Stimulated activated naive CD8-positive, alpha-beta T cell treated with anti-CD3 and anti-CD28 coated beads, Interleukin-15, amount 100 ng/mL, for 72 hours (primary cell): ENCODE results near the gene CYP46A1.

Experiments
- ATAC-seq: fragments of 150-1000 bp; cut with Tn5 transposase; 2 replicates; pipeline ENCODE4 v1.10.0; 2021; ENCODE audit warnings: mild to moderate bottlenecking, moderate library complexity
- DNase-seq, 2 donors: peaks; one replicate each; pipeline ENCODE4 v3.0.0; 2021 to 2022
- H3K27ac Mint-ChIP-seq, 2 donors: one replicate each; pipeline ENCODE4 v1.8.0; 2022; ENCODE audit warnings: mild to moderate bottlenecking in 2 of 2, mixed read lengths in 2 of 2, moderate library complexity in 2 of 2
- H3K27me3 Mint-ChIP-seq: one replicate; pipeline ENCODE4 v1.8.0; 2022; ENCODE audit warnings: mixed read lengths
- H3K4me1 Mint-ChIP-seq: one replicate; pipeline ENCODE4 v1.8.0; 2022; ENCODE audit warnings: mild to moderate bottlenecking, mixed read lengths
- H3K4me3 Mint-ChIP-seq, 2 donors: one replicate each; pipeline ENCODE4 v1.8.0; 2022; ENCODE audit warnings: mild to moderate bottlenecking in 2 of 2, mixed read lengths in 2 of 2, moderate library complexity in 1 of 2
- H3K9me3 Mint-ChIP-seq, 2 donors: one replicate each; pipeline ENCODE4 v1.8.0; 2022; ENCODE audit warnings: mixed read lengths in 2 of 2

Gene CYP46A1

GRCh38 chr14:99721792-99722516 lies 37.9 kb downstream of the CYP46A1 start:
- H3K27me3 Mint-ChIP-seq, result peaks cover 39% of the 10 kb centered on the region
- DNase-seq (no peak), ATAC-seq (no peak)
- no peaks in the 10 kb centered on the region for H3K4me1 Mint-ChIP-seq
- no peaks in the 10 kb centered on the region for H3K9me3 Mint-ChIP-seq
- no peak overlapping the region for H3K4me3 Mint-ChIP-seq
- no peak overlapping the region for H3K27ac Mint-ChIP-seq

GRCh38 chr14:99722741-99723140 lies 38.6 kb downstream of the CYP46A1 start:
- Mint-ChIP-seq H3K9me3 (no peaks in the 10 kb centered on the region), H3K27me3 (peaks cover 44% of the 10 kb centered on the region), H3K4me3 (no peak overlapping the region), H3K27ac (no peak overlapping the region), H3K4me1 (no peaks in the 10 kb centered on the region)
- ATAC-seq (no peak), DNase-seq (no peak)

- Mint-ChIP-seq H3K4me1 (no peaks in the 10 kb centered on the region), H3K4me3 (no peak overlapping the region), H3K27ac (peak overlapping the region in 1 of 2 donors; percentile 72), H3K27me3 (peaks cover 51% of the 10 kb centered on the region), H3K9me3 (no peaks in the 10 kb centered on the region)
- ATAC-seq (no peak), DNase-seq (no peak)
Measured at GRCh38 chr14:99724196-99724891, 40.2 kb downstream of the CYP46A1 start.

DNA sequence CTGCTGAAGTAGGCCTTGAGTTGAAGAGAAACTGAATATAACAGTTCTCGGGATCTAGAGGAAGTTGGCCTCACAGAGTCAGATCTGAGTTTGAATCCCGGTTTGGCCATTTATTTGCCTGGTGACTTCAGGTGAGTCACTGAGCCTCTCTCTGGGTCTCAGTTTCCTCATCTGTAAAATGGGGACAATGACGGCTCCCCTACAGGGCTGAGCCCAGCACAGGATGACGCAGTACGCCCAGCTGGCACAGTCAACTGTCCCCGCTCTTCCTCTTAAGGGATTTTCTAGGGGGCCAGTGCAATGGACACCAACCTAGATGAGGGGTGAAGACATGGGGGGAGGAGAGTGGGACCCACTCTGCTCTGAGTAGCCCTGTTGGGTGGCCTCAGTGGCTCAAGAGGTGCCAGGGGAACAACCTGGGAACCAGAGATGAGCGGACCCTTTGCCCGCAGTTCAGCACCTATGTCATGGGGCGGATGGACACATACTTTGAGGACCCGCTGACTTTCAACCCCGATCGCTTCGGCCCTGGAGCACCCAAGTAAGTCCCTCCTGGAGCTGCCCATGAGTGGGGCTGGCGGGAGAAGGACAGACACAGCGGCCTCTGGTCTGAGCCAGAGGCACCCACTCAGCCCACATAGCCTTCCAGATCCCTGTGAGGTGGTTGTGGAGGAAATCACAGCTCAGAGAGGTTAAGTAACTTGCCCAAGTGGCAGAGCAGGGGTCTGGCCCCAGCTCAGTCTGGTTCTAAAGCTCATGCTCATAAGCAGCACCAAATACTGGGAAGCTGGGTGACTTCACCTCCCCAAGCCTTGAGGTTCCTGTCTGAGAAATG lies 41.1 kb downstream of the CYP46A1 start:
- ATAC-seq (no peak), DNase-seq (no peak)
- Mint-ChIP-seq H3K27ac (no peak overlapping the region), H3K9me3 (no peaks in the 10 kb centered on the region), H3K4me1 (no peaks in the 10 kb centered on the region), H3K4me3 (no peak overlapping the region), H3K27me3 (peaks cover 57% of the 10 kb centered on the region)

DNA sequence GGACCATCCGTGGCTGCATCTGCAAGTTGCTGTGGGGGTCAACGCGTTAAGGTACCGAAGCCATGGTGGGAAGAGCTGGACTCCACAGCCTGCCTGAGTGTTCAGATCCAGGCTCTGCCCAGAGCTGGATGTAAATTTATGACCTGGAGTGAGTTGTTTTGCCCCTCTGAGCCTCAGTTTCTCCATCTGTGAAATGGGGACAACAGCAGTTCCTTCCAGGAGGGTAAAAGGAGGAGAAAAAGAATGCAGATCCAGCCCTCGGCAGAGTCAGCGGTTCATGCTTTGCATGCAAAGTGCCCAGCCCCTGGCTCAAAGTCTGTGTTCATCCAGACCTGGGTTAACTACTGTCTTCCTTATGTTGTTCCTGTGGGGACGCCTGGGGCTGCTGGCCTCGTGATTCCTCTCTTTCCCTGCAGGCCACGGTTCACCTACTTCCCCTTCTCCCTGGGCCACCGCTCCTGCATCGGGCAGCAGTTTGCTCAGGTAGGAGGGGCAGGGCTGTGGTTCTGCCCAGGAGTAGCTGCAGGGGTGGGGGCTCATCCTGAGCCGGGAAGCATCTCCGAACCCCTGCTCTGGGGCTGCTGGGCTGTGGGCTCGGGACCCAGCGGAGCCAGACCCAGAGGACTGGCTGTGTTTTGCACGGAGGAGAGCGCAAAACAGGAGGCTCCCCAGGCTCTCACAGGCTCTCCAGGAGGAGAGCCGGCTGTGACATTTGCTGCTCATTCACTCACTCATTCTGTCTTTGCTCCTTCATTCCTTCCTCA lies 41.9 kb downstream of the CYP46A1 start:
- Mint-ChIP-seq H3K27ac (peak overlapping the region in 1 of 2 donors; percentile 76), H3K4me3 (no peak overlapping the region), H3K9me3 (no peaks in the 10 kb centered on the region), H3K27me3 (peaks cover 62% of the 10 kb centered on the region), H3K4me1 (no peaks in the 10 kb centered on the region)
- ATAC-seq (no peak), DNase-seq (no peak)

GRCh38 chr14:99726538-99727095 lies 42.5 kb downstream of the CYP46A1 start:
- no peaks in the 10 kb centered on the region for H3K9me3 Mint-ChIP-seq
- no peak overlapping the region for H3K27ac Mint-ChIP-seq
- H3K4me1 Mint-ChIP-seq, result no peaks in the 10 kb centered on the region
- no peak for DNase-seq
- H3K27me3 Mint-ChIP-seq, result peaks cover 67% of the 10 kb centered on the region
- no peak overlapping the region for H3K4me3 Mint-ChIP-seq
- ATAC-seq, result peak; percentile 22

DNA sequence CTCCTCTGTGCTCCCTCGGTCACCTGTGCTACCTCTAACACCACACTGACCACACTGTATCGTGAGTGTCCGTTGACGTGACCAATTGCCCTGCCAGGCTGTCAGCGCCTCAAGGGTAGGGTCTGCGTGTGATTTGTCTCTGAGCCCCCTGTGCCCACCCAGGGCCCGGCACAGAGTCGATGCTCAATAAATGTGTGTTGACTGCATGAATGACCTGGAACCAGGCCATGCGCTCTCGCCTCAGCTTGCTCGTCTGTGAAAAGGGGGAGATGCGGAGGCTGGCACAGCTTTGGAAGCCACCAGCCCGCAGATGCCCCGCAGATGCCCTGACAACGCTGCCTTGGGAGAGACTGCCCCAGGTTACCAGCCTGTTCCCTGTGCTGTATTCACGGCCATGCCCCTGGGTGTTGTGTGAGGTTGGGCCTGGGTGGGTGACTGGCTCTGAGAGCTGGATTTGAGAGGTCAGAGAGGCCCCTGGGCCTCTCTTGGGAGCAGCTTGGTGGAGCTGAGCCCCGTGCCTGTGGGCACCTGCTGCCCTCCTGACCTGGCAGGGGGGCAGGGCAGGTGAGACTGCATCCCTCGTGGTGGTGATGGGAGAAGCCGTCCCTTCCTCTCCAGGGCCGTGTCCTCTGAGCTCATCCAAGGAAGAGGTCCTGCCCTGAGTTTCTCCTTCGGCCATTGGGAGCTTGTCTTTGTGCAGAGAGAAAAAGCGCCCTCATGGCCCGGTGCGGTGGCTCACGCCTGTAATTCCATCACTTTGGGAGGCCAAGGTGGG lies 43.2 kb downstream of the CYP46A1 start:
- H3K27me3 Mint-ChIP-seq, result peaks cover 69% of the 10 kb centered on the region
- H3K9me3 Mint-ChIP-seq, result no peaks in the 10 kb centered on the region
- no peak for ATAC-seq
- DNase-seq, result no peak
- H3K4me1 Mint-ChIP-seq, result no peaks in the 10 kb centered on the region
- H3K27ac Mint-ChIP-seq, result no peak overlapping the region
- H3K4me3 Mint-ChIP-seq, result no peak overlapping the region

- H3K9me3 Mint-ChIP-seq, result no peaks in the 10 kb centered on the region
- H3K4me3 Mint-ChIP-seq, result no peak overlapping the region
- no peak overlapping the region for H3K27ac Mint-ChIP-seq
- DNase-seq, result peak in 1 of 2 donors; percentile 6
- peaks cover 80% of the 10 kb centered on the region for H3K27me3 Mint-ChIP-seq
- no peak for ATAC-seq
- H3K4me1 Mint-ChIP-seq, result no peaks in the 10 kb centered on the region
Measured at GRCh38 chr14:99728231-99728920, 44.3 kb downstream of the CYP46A1 start.

- H3K4me3 Mint-ChIP-seq, result no peak overlapping the region
- peak in 1 of 2 donors; percentile 7 for DNase-seq
- no peak for ATAC-seq
- H3K27ac Mint-ChIP-seq, result no peak overlapping the region
- no peaks in the 10 kb centered on the region for H3K4me1 Mint-ChIP-seq
- H3K27me3 Mint-ChIP-seq, result peaks cover 85% of the 10 kb centered on the region
- no peaks in the 10 kb centered on the region for H3K9me3 Mint-ChIP-seq
Measured at GRCh38 chr14:99728981-99729451, 44.9 kb downstream of the CYP46A1 start.

DNA sequence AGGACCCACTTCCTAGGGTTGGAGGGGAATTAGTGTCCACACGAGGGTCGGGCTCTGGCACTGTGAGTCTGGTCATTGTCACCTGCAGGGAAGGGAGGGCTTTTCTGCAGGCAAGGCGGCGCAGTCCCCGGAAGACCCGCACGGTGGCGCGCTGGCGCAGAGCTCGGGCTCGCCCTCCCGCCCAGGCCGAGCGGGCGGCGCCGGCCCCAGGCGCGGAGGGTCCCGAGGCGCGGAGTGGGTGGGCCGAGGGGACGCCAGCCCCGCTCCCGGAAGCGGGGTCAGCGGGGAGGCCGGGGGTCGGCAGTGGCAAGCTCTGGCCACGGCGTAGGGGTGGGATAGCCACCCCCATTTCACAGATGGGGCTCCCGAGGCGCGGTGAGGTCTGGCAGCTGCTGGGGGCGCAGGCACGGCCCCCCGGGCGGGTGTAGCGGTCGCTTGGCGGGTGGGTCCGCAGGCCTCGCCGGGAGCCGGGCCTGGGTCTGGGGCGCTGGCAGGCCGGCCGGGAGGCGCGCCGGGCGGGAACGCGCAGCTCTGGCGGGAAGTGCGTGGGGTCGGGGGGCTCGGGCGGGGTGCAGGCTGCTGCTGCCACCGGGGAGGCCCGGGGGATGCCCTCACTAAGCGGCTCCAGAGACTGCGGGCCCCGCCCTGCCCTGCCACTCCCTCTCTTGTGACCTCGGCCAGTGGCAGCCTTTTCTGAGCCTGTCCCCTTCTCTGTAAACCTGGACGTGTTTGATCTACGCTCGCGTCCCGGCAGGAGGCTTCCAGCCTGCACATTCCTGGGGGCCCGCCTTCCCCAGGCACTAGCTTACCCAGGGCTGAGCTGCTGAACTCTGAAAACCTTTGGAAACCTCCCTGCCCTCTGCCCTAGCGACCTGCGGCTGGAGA lies 46.1 kb downstream of the CYP46A1 start:
- H3K4me3 Mint-ChIP-seq, result peak overlapping the region; percentile 37 to 71

GRCh38 chr14:99730876-99731546 lies 46.9 kb downstream of the CYP46A1 start:
- no peaks in the 10 kb centered on the region for H3K9me3 Mint-ChIP-seq
- no peaks in the 10 kb centered on the region for H3K4me1 Mint-ChIP-seq
- H3K27me3 Mint-ChIP-seq, result peaks cover 80% of the 10 kb centered on the region

More for the DNA sequence above, 46.1 kb downstream of the CYP46A1 start:
- Mint-ChIP-seq H3K27ac (no peak overlapping the region), H3K27me3 (peaks cover 80% of the 10 kb centered on the region), H3K4me1 (no peaks in the 10 kb centered on the region), H3K9me3 (no peaks in the 10 kb centered on the region)
- peak; percentile 68 to 80 for DNase-seq
- ATAC-seq, result peak; percentile 65

DNA sequence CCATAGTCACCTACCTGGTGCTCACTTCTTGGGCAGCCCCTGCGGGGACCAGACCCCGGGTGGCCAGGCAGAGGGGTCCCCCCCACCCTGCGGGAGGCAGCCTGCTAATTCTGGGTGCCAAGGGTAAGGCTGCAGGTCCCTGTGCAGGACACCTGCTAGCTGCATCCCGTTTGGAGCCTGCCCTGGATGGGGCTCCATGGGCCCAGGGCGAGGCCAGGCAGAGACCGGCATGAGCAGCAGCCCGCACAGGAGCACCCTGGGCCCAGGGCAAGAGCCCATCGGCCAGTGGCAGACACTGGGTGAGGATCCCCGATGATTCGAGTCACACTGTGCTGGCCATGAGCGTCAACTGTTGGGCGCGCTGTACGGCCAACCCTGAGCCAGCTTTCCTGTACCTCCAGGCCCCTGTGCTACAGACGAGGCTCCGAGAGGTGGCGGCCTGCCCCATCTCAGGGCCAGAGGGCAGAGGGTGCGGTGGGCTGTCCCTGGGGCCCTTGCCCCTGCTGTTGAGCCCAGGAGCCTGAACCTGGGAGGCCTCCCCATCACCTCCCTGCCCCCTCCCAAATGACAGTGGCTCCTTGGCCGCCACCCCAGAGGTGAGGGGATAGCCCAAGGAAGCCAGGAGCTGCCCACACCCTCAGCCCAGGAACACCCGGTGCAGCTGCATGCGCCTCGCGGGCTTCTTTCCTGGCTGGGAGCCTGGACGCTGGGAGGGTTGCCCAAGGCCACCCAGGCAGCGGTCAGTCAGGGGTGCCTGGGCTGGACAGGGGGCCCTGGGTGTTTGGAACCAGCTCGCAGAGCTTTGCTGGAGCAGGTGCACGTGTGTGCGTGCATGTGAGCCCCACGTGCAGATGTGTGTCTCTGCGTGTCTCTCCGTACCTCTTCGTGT lies 47.7 kb downstream of the CYP46A1 start:
- H3K4me3 Mint-ChIP-seq, result no peak overlapping the region
- ATAC-seq (peak; percentile 10), DNase-seq (no peak)
- peaks cover 1% of the 10 kb centered on the region for H3K4me1 Mint-ChIP-seq
- peaks cover 80% of the 10 kb centered on the region for H3K27me3 Mint-ChIP-seq
- no peaks in the 10 kb centered on the region for H3K9me3 Mint-ChIP-seq
- H3K27ac Mint-ChIP-seq, result no peak overlapping the region

More at GRCh38 chr14:99730876-99731546, 46.9 kb downstream of the CYP46A1 start:
- ATAC-seq, result no peak
- DNase-seq, result no peak
- Mint-ChIP-seq H3K4me3 (peak overlapping the region; percentile 37 to 71), H3K27ac (no peak overlapping the region)
